ENCODE data around the gene PLEK2.

GRCh38 chr14:67442139-67442906, 30.4 kb upstream of the PLEK2 start:
- TF ChIP-seq CTCF (IDR thresholded peaks at IDR 0.05) (no peak), TCF7L2 (IDR thresholded peaks at IDR 0.05; ENCODE audit: low read depth, low read length) (no peak), POLR2AphosphoS5 (IDR thresholded peaks at IDR 0.05; ENCODE audit: low read depth, low read length) (no peak), SIN3A (IDR thresholded peaks at IDR 0.05; ENCODE audit: borderline replicate concordance, insufficient read depth, low read depth, low read length) (no peak), REST (IDR thresholded peaks at IDR 0.05; ENCODE audit: insufficient read depth in 1 of 2, low read depth in 2 of 2, low read length in 1 of 2) (no peak)

Data from Panc1 (cell line).